NCI-H1930 (cell line): ENCODE measurements around the gene CSNK2A1.

Experiments used
- DNase-seq, 2 experiments: peaks; one replicate each; lab custom pipeline; 2025; lab: John Stamatoyannopoulos, UW

Gene CSNK2A1

DNA sequence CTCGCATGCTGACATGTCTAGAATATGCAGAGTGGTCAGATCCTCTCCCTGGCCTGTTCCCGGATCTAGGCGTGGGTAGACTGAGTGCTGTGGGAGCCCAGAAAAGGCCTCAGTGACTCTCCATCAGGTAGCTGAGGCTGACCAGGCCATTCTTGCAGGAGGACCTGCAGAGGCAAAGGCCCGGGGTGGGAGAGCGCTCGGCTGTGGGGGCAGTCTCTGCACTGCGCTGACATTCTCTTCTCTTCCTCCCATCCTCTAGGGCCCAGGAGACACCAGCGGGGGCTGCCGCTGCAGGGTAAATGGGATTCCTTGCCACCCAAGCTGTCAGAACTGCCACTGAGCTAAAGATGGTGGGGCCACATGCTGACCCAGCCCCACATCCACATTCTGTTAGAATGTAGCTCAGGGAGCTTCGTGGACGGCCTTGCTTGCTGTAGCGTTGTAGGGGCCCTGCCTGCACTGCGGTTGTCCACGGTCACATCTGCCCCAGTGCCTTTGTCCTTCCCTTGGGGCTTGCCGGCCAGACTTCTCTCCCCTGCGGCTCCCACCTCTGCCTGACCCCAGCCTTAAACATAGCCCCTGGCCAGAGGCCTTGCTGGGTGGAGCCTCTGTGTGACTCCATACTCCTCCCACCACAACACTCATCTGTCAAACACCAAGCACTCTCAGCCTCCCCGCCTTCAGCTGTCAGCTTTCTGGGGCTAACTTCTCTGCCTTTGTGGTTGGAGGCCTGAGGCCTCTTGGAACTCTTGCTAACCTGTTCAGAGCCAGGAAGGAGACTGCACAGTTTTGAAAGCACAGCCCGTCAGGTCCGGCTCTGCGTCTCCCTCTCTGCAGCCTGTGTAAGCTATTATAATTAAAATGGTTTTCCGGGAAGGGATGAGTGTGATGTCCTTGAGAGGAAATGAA, 113.2 kb downstream of the CSNK2A1 start:
- DNase-seq = no peak

GRCh38 chr20:428658-429200, 114.9 kb downstream of the CSNK2A1 start:
- no peak for DNase-seq

GRCh38 chr20:427849-428657, 115.5 kb downstream of the CSNK2A1 start:
- DNase-seq = no peak

GRCh38 chr20:427401-427800, 116.2 kb downstream of the CSNK2A1 start:
- no peak for DNase-seq

GRCh38 chr20:426566-426965, 117.0 kb downstream of the CSNK2A1 start:
- no peak for DNase-seq
